ENCODE measurements around the gene NXN. TPM values are rescaled to one million over a fixed set of nuclear protein-coding genes. Genes with fewer than 3 reads are reported as not detected.
A peak's percentile ranks its signal among the peaks of the same experiment; 100 is the strongest.
"Not testable (repeated sequence)": the region's sequence is repeated elsewhere in the genome, so short reads cannot be mapped to it uniquely, and the experiment has no call there.

NXN gene
- polyA plus RNA-seq, 1 experiment, result 118 TPM

DNA sequence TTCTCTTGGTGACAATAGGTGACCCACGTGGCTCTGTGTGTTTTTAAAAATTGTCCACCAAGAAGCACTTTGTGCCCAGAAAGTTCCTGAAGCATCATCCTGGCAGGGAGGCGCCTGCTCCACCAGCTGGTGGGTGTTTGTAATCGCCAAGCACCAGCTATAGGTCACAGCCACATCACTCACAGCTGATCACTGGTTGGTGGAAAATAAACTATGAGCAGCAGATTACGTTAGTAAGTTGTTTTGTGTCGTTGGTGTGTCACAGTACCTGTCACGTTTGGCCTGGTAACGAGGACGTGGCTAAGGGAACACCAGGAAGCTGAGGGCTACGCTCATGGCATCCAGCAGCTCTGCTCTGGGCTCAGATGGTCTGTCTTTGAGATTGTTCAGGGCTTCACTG is 187.3 kb downstream of the NXN start:
- ChIA-PET POLR2A (interaction anchor here (0.7 kb wide), 1 partner anchor 189 kb away, joined by 5 read pairs; no protein-coding TSS in a partner anchor), CTCF (interaction anchor here (1.3 kb wide), 1 partner anchor 189 kb away, joined by 10 read pairs; no protein-coding TSS in a partner anchor)
- peak overlapping the region; percentile 31 for H3K27ac ChIP-seq (ENCODE audit: low read depth, low read length)

DNA sequence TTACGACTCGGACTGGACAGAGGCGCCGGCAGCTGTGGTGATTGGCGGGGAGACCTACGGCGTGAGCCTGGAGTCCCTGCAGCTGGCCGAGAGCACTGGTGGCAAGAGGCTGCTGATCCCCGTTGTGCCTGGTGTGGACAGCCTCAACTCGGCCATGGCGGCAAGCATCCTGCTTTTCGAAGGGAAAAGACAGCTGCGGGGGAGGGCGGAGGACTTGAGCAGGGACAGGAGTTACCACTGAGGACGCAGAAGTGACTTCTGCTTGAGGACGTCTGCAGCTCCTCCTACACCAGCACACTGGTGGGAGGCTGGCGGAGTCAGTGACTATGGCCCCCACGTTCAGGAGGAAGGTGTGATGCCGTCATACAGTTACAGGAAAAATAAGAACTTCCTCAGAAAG is 187.7 kb downstream of the NXN start:
- Histone ChIP-seq H3K27ac (ENCODE audit: low read depth, low read length) (no peak overlapping the region), H3K9me3 (ENCODE audit: control insufficient read depth, insufficient read depth, low read length) (no peaks in the 10 kb centered on the region; the same call in 1 of the 2 replicates), H3K4me3 (ENCODE audit: low read depth, low read length) (no peak overlapping the region), H3K27me3 (ENCODE audit: control insufficient read depth, insufficient read depth, low read length) (no peaks in the 10 kb centered on the region)
- TF ChIP-seq, protein P1, sequence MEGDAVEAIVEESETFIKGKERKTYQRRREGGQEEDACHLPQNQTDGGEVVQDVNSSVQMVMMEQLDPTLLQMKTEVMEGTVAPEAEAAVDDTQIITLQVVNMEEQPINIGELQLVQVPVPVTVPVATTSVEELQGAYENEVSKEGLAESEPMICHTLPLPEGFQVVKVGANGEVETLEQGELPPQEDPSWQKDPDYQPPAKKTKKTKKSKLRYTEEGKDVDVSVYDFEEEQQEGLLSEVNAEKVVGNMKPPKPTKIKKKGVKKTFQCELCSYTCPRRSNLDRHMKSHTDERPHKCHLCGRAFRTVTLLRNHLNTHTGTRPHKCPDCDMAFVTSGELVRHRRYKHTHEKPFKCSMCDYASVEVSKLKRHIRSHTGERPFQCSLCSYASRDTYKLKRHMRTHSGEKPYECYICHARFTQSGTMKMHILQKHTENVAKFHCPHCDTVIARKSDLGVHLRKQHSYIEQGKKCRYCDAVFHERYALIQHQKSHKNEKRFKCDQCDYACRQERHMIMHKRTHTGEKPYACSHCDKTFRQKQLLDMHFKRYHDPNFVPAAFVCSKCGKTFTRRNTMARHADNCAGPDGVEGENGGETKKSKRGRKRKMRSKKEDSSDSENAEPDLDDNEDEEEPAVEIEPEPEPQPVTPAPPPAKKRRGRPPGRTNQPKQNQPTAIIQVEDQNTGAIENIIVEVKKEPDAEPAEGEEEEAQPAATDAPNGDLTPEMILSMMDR (IDR thresholded peaks at IDR 0.05; ENCODE audit: low read depth, low read length), result no peak
- CTCF ChIA-PET, result interaction anchor here (1.3 kb wide), 1 partner anchor 189 kb away, joined by 10 read pairs; no protein-coding TSS in a partner anchor
- no peak for DNase-seq (ENCODE audit: low read depth, low spot score)
- POLR2A ChIA-PET, result interaction anchor here (0.6 to 0.7 kb wide), 2 partner anchors 189 to 236 kb away, joined by 4 to 5 read pairs; no protein-coding TSS in a partner anchor

More for the DNA sequence above, 187.3 kb downstream of the NXN start:
- TF ChIP-seq, protein P1 (IDR thresholded peaks at IDR 0.05; ENCODE audit: low read depth, low read length), result no peak
- Histone ChIP-seq H3K9me3 (ENCODE audit: control insufficient read depth, insufficient read depth, low read length) (no peaks in the 10 kb centered on the region; the same call in 1 of the 2 replicates), H3K4me3 (ENCODE audit: low read depth, low read length) (no peak overlapping the region), H3K27me3 (ENCODE audit: control insufficient read depth, insufficient read depth, low read length) (no peaks in the 10 kb centered on the region)
- DNase-seq (ENCODE audit: low read depth, low spot score), result no peak

DNA sequence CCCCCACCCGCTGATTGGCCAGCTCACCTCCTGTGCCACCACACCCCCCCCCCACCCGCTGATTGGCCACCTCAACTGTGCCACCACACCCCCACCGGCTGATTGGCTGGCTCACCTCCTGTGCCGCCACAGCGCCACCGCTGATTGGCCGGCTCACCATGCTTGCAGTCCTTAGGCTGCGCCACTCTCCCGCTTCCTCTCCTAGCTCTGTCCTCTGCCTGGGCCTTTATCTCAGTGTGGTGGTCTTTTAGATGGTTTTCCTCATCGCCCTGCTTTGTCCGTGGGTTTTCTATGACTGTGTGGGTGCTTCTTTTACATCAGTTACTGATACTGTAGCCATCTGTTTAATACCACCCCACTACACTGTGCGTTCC is 188.7 kb downstream of the NXN start:
- CTCF ChIA-PET, result interaction anchor here (1.1 kb wide), 1 partner anchor 190 kb away, joined by 3 read pairs; no protein-coding TSS in a partner anchor
- POLR2A ChIA-PET; DNase-seq (ENCODE audit: low read depth, low spot score): not testable (repeated sequence)

DNA sequence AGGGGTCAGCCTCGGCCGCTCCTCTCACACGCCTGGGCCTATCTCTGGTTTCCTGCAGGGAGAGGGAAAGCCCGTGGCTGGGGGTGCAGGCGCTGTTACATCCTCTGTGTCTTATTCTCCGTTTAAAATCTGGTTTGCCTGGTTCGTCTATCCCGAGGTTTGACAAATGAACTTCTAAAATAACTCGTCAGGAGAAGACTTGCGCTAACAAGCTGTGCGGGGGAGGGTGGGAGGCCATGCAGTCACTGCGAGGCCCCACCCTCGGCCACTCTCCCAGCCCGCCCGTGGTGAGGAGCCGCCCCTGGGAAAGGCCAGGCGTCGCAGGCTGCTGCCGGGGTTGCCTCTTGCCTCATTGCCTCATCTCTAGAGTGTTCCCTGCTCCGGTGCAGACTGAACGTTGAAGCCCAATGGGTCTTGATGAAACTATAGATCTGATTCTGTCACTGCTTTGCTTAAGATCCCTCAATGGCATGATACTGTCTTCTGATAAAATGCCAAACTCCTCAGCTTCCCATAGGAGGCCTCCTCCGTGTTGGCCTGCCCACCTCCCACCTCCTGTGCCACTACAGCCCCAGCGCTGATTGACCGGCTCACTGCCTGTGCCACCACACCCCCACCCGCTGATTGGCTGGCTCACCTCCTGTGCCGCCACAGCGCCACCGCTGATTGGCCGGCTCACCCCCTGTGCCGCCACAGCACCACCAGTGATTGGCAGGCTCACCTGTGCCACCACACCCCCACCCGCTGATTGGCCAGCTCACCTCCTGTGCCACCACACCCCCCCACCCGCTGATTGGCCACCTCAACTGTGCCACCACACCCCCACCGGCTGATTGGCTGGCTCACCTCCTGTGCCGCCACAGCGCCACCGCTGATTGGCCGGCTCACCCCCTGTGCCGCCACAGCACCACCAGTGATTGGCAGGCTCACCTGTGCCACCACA is 189.4 kb downstream of the NXN start:
- CTCF ChIA-PET, result interaction anchor here (1.1 kb wide), 1 partner anchor 191 kb away, joined by 3 read pairs; no protein-coding TSS in a partner anchor
- POLR2A ChIA-PET; H3K4me3 ChIP-seq (ENCODE audit: low read depth, low read length); H3K27ac ChIP-seq (ENCODE audit: low read depth, low read length); H3K27me3 ChIP-seq (ENCODE audit: control insufficient read depth, insufficient read depth, low read length); DNase-seq (ENCODE audit: low read depth, low spot score); H3K9me3 ChIP-seq (ENCODE audit: control insufficient read depth, insufficient read depth, low read length): not testable (repeated sequence)

More for the DNA sequence above, 188.7 kb downstream of the NXN start:
- not testable (repeated sequence) for H3K27me3 ChIP-seq (ENCODE audit: control insufficient read depth, insufficient read depth, low read length); H3K27ac ChIP-seq (ENCODE audit: low read depth, low read length); H3K4me3 ChIP-seq (ENCODE audit: low read depth, low read length); H3K9me3 ChIP-seq (ENCODE audit: control insufficient read depth, insufficient read depth, low read length)

DNA sequence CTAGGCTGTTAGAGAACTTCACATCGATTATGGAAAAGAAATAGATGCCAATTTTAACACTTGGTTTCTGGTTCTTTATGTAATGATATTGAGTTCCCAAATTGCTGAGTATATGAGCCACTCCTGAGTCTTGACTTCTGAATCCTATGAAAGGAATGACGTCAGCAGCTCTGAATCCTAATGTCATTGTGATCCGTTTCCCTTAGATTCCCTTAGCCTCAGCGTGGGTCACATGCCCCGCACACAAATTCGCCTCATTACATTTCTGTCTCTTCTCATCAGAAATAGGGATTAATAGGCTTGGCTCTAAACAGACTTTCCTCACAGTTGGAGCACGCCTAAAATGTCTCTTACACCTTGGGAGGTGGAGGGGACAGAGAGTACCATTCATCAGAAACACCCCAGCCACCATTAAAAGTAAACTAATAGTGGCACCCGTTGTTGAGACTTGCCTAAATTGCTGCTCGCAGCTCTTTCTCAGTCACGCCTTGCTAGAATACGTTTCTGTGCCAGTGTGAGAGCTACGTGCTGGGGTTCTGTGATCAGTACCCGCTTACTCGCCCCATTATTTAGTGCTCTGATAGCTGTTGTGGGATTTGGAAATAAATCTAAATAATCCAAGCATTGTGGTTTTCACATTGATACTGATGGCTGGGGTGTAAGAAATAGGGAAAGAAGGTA is 190.3 kb downstream of the NXN start:
- Histone ChIP-seq H3K9me3 (ENCODE audit: control insufficient read depth, insufficient read depth, low read length) (no peaks in the 10 kb centered on the region; the same call in 1 of the 2 replicates), H3K27me3 (ENCODE audit: control insufficient read depth, insufficient read depth, low read length) (no peaks in the 10 kb centered on the region), H3K27ac (ENCODE audit: low read depth, low read length) (no peak overlapping the region), H3K4me3 (ENCODE audit: low read depth, low read length) (no peak overlapping the region)
- ChIA-PET CTCF (interaction anchor here (1.4 kb wide), 1 partner anchor 210 kb away, joined by 6 read pairs; no protein-coding TSS in a partner anchor), POLR2A (no interaction called here)
- TF ChIP-seq, protein P1 (IDR thresholded peaks at IDR 0.05; ENCODE audit: low read depth, low read length), result no peak
- no peak for DNase-seq (ENCODE audit: low read depth, low spot score)
